OCI-LY3 (cell line): Measurements from ENCODE around the gene TOMM34.

ENCODE experiments used
- H2AFZ ChIP-seq: fragments of 200-600, 300-600 bp; shearing (Covaris generic); 2 replicates; pipeline ENCODE4 v1.6.0; 2014; ENCODE audit warnings: antibody characterized with exemption, low read depth, low read length
- H3K27ac ChIP-seq: fragments of 200-600, 300-600 bp; sonication (generic); 2 replicates; pipeline ENCODE4 v1.5.1; 2014; ENCODE audit warnings: mild to moderate bottlenecking, low read length, moderate library complexity, mixed read lengths
- H3K27me3 ChIP-seq: fragments of 200-600, 300-600 bp; sonication (generic); 2 replicates; pipeline ENCODE4 v1.6.1; 2014; ENCODE audit warnings: low read depth, low read length, mixed read lengths
- H3K36me3 ChIP-seq: fragments of 200-600, 300-600 bp; sonication (generic); replicated peaks from 2 replicates; pipeline ENCODE3; 2014; ENCODE audit warnings: low read depth, low read length, mixed read lengths
- H3K4me1 ChIP-seq: fragments of 300-600, 200-600 bp; sonication (generic); 2 replicates; pipeline ENCODE4 v1.6.1; 2014; ENCODE audit warnings: low read length, mixed read lengths
- H3K4me2 ChIP-seq: fragments of 200-600, 300-600 bp; sonication (generic); 2 replicates; pipeline ENCODE4 v1.6.1; 2014; ENCODE audit warnings: low read length, mixed read lengths
- H3K4me3 ChIP-seq: fragments of 300-600, 200-600 bp; sonication (generic); 2 replicates; pipeline ENCODE4 v1.5.1; 2014; ENCODE audit warnings: antibody characterized with exemption, mild to moderate bottlenecking, low read length, moderate library complexity
- H3K79me2 ChIP-seq: fragments of 300-600, 200-600 bp; shearing (Covaris generic); 2 replicates; pipeline ENCODE4 v1.6.1; 2014; ENCODE audit warnings: mild to moderate bottlenecking, low read length, mixed read lengths
- H3K9ac ChIP-seq: fragments of 300-600, 200-600 bp; shearing (Covaris generic); 2 replicates; pipeline ENCODE4 v1.6.0; 2014; ENCODE audit warnings: mild to moderate bottlenecking, low read length, moderate library complexity
- H3K9me3 ChIP-seq: fragments of 200-600, 300-600 bp; shearing (Covaris generic); 2 replicates; pipeline ENCODE4 v1.6.1; 2014; ENCODE audit warnings: low read length, mixed read lengths; ENCODE audit not compliant: insufficient read depth
- H4K20me1 ChIP-seq: fragments of 200-600, 300-600 bp; sonication (generic); 2 replicates; pipeline ENCODE4 v1.6.1; 2016; ENCODE audit warnings: low read length, mixed read lengths; ENCODE audit not compliant: insufficient read depth
- EZH2phosphoT487 ChIP-seq: fragments of 200-600 bp; shearing (Covaris generic); IDR thresholded peaks from 2 replicates; pipeline ENCODE4 v1.6.1; 2018; ENCODE audit warnings: antibody characterized with exemption, mixed run types, low read depth
- TF ChIP-seq, protein P1 (sequence below): fragments of 200-600, 300-600 bp; sonication (generic); IDR thresholded peaks from 2 replicates; pipeline ENCODE4 v1.5.1; 2014; ENCODE audit warnings: antibody characterized with exemption, low read length, low read depth

Gene TOMM34, protein sequence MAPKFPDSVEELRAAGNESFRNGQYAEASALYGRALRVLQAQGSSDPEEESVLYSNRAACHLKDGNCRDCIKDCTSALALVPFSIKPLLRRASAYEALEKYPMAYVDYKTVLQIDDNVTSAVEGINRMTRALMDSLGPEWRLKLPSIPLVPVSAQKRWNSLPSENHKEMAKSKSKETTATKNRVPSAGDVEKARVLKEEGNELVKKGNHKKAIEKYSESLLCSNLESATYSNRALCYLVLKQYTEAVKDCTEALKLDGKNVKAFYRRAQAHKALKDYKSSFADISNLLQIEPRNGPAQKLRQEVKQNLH

DNA sequence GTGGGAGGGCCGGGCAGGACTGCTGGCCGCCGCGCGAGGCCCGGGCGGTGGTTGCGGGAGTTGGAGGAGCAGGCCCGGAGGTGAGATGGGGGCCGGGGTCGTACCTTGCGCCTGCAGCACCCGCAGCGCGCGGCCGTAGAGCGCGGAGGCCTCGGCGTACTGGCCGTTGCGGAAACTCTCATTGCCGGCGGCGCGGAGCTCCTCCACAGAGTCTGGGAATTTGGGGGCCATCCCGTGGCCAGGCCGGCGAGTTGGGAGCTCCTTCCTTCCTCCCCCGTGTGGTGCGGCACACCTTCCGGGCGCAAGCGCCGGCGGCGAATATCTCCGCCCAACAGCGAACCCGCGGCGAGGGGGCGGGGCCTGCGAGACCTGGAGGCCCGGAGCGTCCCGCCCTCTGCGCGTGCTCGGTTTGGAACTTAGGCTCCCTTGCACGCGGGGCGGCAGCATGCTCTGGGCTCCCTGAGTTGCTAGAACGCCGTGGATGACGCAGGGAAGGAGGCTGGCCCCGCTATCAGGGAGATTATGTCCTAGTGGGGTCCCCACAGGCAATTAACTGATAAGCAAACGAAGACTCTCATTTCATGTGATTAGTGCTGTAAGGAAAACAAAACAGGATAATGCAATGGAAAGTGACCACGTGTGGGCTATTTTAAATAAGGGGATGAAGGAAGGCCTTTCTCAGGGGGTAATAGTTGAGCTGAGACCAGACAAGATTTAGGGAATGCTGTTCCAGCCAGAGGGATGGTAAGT, at the start of gene TOMM34:
Gene TOMM34, minus strand, starts transcription at position 295 of the 750 bp plus-strand sequence. Its CDS starts 64 bp downstream, at position 231.
- Histone ChIP-seq H3K9ac (peak within 1 kb of the TSS; percentile 84), H3K4me3 (peak within 1 kb of the TSS; percentile 86), H3K27me3 (no peaks in the 10 kb centered on the region), H2AFZ (peak within 1 kb of the TSS; percentile 36), H3K27ac (peak within 1 kb of the TSS; percentile 56), H3K4me2 (peak within 1 kb of the TSS; percentile 92), H4K20me1 (peaks cover 12% of the 10 kb centered on the region), H3K4me1 (peaks cover 62% of the 10 kb centered on the region), H3K36me3 (peaks cover 24% of the 10 kb centered on the region), H3K9me3 (no peaks in the 10 kb centered on the region), H3K79me2 (peaks cover 57% of the 10 kb centered on the region)
- TF ChIP-seq EZH2phosphoT487 = no peak
- TF ChIP-seq, protein P1, sequence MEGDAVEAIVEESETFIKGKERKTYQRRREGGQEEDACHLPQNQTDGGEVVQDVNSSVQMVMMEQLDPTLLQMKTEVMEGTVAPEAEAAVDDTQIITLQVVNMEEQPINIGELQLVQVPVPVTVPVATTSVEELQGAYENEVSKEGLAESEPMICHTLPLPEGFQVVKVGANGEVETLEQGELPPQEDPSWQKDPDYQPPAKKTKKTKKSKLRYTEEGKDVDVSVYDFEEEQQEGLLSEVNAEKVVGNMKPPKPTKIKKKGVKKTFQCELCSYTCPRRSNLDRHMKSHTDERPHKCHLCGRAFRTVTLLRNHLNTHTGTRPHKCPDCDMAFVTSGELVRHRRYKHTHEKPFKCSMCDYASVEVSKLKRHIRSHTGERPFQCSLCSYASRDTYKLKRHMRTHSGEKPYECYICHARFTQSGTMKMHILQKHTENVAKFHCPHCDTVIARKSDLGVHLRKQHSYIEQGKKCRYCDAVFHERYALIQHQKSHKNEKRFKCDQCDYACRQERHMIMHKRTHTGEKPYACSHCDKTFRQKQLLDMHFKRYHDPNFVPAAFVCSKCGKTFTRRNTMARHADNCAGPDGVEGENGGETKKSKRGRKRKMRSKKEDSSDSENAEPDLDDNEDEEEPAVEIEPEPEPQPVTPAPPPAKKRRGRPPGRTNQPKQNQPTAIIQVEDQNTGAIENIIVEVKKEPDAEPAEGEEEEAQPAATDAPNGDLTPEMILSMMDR = peak; percentile 19; the same call in 1 of the 2 replicates

DNA sequence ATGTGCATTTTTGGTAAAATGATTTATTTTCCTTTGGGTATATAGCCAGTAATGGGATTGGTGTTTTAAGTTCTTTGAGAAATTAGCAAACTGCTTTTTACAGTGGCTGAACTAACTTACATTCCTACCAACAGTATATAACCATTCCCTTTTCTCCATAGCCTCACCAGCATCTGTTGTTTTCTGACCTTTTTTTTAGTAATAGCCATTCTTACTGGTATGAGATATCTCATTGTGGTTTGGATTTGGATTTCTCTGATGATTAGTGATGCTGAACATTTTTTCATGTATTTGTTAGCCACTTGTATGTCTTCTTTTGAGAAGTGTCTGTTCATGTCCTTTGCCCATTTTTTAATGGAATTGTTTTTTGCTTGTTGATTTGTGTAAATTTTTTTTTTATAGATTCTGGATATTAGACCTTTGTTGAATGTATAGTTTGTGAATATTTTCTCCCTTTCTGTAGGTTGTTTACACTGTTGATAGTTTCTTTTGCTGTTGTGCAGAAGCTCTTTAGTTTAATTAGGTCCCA, 48.4 kb upstream of the TOMM34 start:
- H3K4me1 ChIP-seq = no peaks in the 10 kb centered on the region
- H3K36me3 ChIP-seq = peaks cover 61% of the 10 kb centered on the region
- H3K4me2 ChIP-seq = no peak overlapping the region
- no peak overlapping the region for H3K27ac ChIP-seq
- no peak overlapping the region for H3K4me3 ChIP-seq
- H3K27me3 ChIP-seq = no peaks in the 10 kb centered on the region
- H3K9me3 ChIP-seq = no peaks in the 10 kb centered on the region
- H3K79me2 ChIP-seq = peaks cover 100% of the 10 kb centered on the region
- H4K20me1 ChIP-seq = peaks cover 87% of the 10 kb centered on the region
- no peak overlapping the region for H3K9ac ChIP-seq
- no peak for TF ChIP-seq EZH2phosphoT487
- TF ChIP-seq, protein P1 = no peak
- H2AFZ ChIP-seq = no peak overlapping the region

DNA sequence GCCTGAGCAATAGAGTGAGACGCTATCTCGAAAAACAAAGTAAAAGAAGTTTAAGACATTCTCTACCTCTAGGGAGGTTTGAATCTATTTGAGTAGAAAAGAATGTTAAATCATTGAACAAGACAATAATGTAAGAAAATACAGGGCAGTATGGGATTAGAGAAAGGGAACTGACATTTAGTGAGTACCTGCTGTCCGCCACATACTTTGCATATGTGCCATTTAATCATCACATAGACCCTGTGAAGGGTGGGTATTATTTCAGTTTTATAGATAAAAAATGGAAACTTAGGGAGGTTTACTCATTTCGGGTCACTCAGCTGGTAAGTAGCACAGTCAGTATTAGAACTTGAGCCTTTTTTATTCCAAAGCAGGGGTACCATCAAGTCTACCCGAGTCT, 37.5 kb upstream of the TOMM34 start:
- peak overlapping the region; percentile 0; the same call in 1 of the 2 replicates for H3K4me2 ChIP-seq
- H3K79me2 ChIP-seq = peaks cover 100% of the 10 kb centered on the region
- H2AFZ ChIP-seq = no peak overlapping the region
- H3K27me3 ChIP-seq = no peaks in the 10 kb centered on the region
- no peak overlapping the region for H3K4me3 ChIP-seq
- no peak overlapping the region for H3K9ac ChIP-seq
- H3K4me1 ChIP-seq = peaks cover 44% of the 10 kb centered on the region
- H3K9me3 ChIP-seq = no peaks in the 10 kb centered on the region
- peaks cover 84% of the 10 kb centered on the region for H3K36me3 ChIP-seq
- peaks cover 95% of the 10 kb centered on the region for H4K20me1 ChIP-seq
- TF ChIP-seq EZH2phosphoT487 = no peak
- TF ChIP-seq, protein P1 = no peak
- peak overlapping the region; percentile 57 for H3K27ac ChIP-seq

DNA sequence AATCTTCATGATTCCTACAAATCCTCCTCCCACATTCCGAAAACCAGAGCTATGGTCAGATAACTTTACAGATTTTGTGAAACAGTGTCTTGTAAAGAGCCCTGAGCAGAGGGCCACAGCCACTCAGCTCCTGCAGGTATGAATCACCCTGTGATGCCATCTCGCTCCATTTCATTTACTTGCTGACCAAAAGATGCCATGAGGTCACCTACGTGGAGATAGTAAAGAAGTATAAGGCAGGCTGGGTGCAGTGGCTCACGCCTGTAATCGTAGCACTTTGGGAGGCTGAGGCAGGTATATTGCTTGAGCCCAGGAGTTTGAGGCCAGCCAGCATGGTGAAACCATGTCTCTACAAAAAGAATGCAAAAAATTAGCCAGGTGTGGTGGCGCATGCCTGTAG, 37.0 kb upstream of the TOMM34 start:
- peaks cover 100% of the 10 kb centered on the region for H3K79me2 ChIP-seq
- peak overlapping the region; percentile 57 for H3K27ac ChIP-seq
- no peak overlapping the region for H3K9ac ChIP-seq

More for the DNA sequence above, 37.0 kb upstream of the TOMM34 start:
- Histone ChIP-seq H3K9me3 (no peaks in the 10 kb centered on the region), H3K36me3 (peaks cover 79% of the 10 kb centered on the region), H3K4me1 (peaks cover 49% of the 10 kb centered on the region), H4K20me1 (peaks cover 95% of the 10 kb centered on the region), H3K4me3 (no peak overlapping the region), H2AFZ (no peak overlapping the region), H3K27me3 (no peaks in the 10 kb centered on the region), H3K4me2 (peak overlapping the region; percentile 0; the same call in 1 of the 2 replicates)
- TF ChIP-seq EZH2phosphoT487 = no peak
- TF ChIP-seq, protein P1 = no peak
